GM12891 (cell line): Measurements from ENCODE around the gene OR52A5.

Experiments
- POLR2A ChIP-seq: IDR thresholded peaks from 2 replicates; pipeline ENCODE4 v1.6.1; 2011; ENCODE audit warnings: low read depth, low read length, control low read depth
- POLR2AphosphoS5 ChIP-seq: IDR thresholded peaks from 2 replicates; pipeline ENCODE4 v1.6.1; 2011; ENCODE audit warnings: low read depth, low read length, control low read depth
- POU2F2 ChIP-seq: IDR thresholded peaks from 2 replicates; pipeline ENCODE4 v1.6.1; 2011; ENCODE audit warnings: low read depth, mild to moderate bottlenecking, control low read depth, low read length, moderate library complexity
- SPI1 ChIP-seq: IDR thresholded peaks from 2 replicates; pipeline ENCODE4 v1.6.1; 2011; ENCODE audit warnings: low read depth, low read length, control low read depth
- TAF1 ChIP-seq: IDR thresholded peaks from 2 replicates; pipeline ENCODE4 v1.6.1; 2011; ENCODE audit warnings: low read depth, low read length, control low read depth

DNA sequence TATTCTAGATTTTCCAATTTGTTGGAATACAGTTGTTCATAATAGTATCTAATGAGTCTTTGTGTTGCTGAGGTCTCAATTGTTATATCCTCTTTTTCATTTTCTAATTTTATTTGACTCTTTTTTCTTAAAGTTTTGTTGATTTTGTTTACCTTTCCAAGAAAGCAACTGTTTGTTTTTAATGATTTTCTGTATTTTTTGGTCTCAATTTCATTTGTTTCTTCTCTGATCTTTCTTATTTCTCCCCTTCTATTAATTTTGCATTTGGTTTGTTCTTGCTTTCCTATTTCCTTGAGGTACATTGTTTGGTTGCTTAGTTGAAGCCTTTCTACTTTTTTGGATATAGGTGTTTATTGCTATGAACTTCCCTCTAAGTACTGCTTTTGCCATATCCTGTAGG, 21.6 kb upstream of the OR52A5 start:
- TF ChIP-seq POLR2A (no peak), POLR2AphosphoS5 (no peak), SPI1 (no peak), TAF1 (no peak), POU2F2 (no peak)
